Activated CD8-positive, alpha-beta T cell treated with anti-CD3 and anti-CD28 coated beads for 36 hours (primary cell): Measurements from ENCODE around the gene S100B. TPM values are rescaled to one million over a fixed set of nuclear protein-coding genes. Genes with fewer than 3 reads are reported as not detected.

ENCODE experiments used
- ATAC-seq: fragments of 200-7000 bp; cut with Tn5 transposase; one replicate; pipeline ENCODE4 v1.10.0; 2021; ENCODE audit warnings: mild to moderate bottlenecking, moderate library complexity
- CTCF ChIA-PET: fragments of 350-600 bp; sonication (Branson Sonifier 250); formaldehyde crosslinking; loops from one replicate; lab custom pipeline; 2021; ENCODE audit warnings: antibody characterized with exemption; lab: Charles Lee
- POLR2A ChIA-PET: fragments of 350-600 bp; sonication (Branson Sonifier 250); formaldehyde crosslinking; loops from one replicate; lab custom pipeline; 2021; ENCODE audit warnings: antibody characterized with exemption; lab: Charles Lee
- DNase-seq: peaks from one replicate; pipeline ENCODE4 v3.0.0-alpha.2; 2020
- H3K27ac Mint-ChIP-seq: one replicate; pipeline ENCODE4 v1.8.0; 2021; ENCODE audit warnings: mild to moderate bottlenecking, mixed read lengths
- H3K27me3 Mint-ChIP-seq: one replicate; pipeline ENCODE4 v1.8.0; 2021; ENCODE audit warnings: mixed read lengths
- H3K36me3 Mint-ChIP-seq: one replicate; pipeline ENCODE4 v1.8.0; 2021; ENCODE audit warnings: low read depth, mixed read lengths
- H3K4me1 Mint-ChIP-seq: one replicate; pipeline ENCODE4 v1.8.0; 2021; ENCODE audit warnings: low read depth, mixed read lengths
- H3K4me3 Mint-ChIP-seq: one replicate; pipeline ENCODE4 v1.8.0; 2021; ENCODE audit warnings: mild to moderate bottlenecking, moderate library complexity, mixed read lengths
- H3K9me3 Mint-ChIP-seq: one replicate; pipeline ENCODE4 v1.8.0; 2021; ENCODE audit warnings: mixed read lengths
- intact Hi-C: fragments of 100-400 bp; cut with micrococcal nuclease; formaldehyde crosslinking; loops from one replicate; pipeline ENCODE4 v1.10.0; 2022
- total RNA-seq, 2 experiments: library from RNA; stranded (reverse); gene quantifications; one replicate each; pipeline ENCODE4 v1.2.3, GENCODE V29; 2021
- TF ChIP-seq, protein P1 (sequence below): fragments of 200-600 bp; IDR thresholded peaks from one replicate; pipeline ENCODE4 v1.8.0; 2022; ENCODE audit warnings: antibody characterized with exemption, mild to moderate bottlenecking

The S100B gene
- total RNA-seq, 2 experiments from 2014 or later, result 2.7 to 3.0 TPM

DNA sequence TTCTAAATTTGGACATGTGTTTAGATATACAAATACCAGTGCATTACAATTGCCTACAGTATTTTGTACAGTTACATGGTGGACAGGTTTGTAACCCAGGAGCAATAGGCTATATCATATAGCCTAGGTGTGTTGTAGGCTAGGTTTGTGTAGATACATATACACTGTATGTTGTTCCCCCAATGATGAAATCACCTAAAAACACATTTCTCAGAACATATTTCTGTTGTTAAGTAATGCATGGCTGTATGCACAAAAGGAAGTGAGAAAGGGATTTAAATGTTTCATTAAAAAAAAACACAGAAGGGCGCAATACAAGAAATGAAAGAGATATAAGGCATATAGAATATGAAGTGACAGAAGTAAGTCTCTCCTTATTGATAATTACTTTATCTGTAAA is 32.0 kb downstream of the S100B start:
- TF ChIP-seq, protein P1, sequence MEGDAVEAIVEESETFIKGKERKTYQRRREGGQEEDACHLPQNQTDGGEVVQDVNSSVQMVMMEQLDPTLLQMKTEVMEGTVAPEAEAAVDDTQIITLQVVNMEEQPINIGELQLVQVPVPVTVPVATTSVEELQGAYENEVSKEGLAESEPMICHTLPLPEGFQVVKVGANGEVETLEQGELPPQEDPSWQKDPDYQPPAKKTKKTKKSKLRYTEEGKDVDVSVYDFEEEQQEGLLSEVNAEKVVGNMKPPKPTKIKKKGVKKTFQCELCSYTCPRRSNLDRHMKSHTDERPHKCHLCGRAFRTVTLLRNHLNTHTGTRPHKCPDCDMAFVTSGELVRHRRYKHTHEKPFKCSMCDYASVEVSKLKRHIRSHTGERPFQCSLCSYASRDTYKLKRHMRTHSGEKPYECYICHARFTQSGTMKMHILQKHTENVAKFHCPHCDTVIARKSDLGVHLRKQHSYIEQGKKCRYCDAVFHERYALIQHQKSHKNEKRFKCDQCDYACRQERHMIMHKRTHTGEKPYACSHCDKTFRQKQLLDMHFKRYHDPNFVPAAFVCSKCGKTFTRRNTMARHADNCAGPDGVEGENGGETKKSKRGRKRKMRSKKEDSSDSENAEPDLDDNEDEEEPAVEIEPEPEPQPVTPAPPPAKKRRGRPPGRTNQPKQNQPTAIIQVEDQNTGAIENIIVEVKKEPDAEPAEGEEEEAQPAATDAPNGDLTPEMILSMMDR, result no peak
- H3K36me3 Mint-ChIP-seq, result peaks cover 46% of the 10 kb centered on the region

DNA sequence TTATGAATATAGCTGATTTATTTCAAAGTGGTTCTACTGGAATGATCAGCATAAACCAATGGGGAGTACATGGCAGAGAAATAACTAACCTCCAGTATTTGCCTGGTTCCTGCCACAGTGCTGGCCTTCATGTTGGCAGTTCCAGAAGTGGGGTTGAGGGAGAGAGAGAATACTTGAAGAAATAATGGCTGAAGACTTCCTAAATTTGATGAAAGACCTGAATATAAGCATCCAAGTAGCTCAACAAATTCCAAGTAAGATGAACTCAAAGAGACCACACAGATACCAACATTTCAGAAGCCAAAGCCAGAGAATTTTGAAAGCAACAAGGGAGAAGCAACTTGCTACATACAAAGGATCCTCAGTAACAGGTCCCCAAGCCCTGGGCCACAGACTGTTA is 34.3 kb downstream of the S100B start:
- DNase-seq (no peak), ATAC-seq (no peak)
- peaks cover 14% of the 10 kb centered on the region for H3K4me1 Mint-ChIP-seq
- H3K9me3 Mint-ChIP-seq, result peaks cover 11% of the 10 kb centered on the region
- intact Hi-C loops, result no loop called here
- peaks cover 66% of the 10 kb centered on the region for H3K36me3 Mint-ChIP-seq
- TF ChIP-seq, protein P1, result no peak
- H3K27ac Mint-ChIP-seq, result no peak overlapping the region
- no peak overlapping the region for H3K4me3 Mint-ChIP-seq
- H3K27me3 Mint-ChIP-seq, result no peaks in the 10 kb centered on the region
- POLR2A ChIA-PET, result interaction anchor here (0.8 kb wide), 1 partner anchor 33 kb away, joined by 3 read pairs; no protein-coding TSS in a partner anchor
- CTCF ChIA-PET, result no interaction called here

More for the DNA sequence above, 32.0 kb downstream of the S100B start:
- peaks cover 14% of the 10 kb centered on the region for H3K4me1 Mint-ChIP-seq
- H3K27me3 Mint-ChIP-seq, result no peaks in the 10 kb centered on the region
- intact Hi-C loops, result no loop called here
- H3K9me3 Mint-ChIP-seq, result peaks cover 20% of the 10 kb centered on the region
- CTCF ChIA-PET, result no interaction called here
- no peak for DNase-seq
- ATAC-seq, result no peak
- H3K27ac Mint-ChIP-seq, result no peak overlapping the region
- POLR2A ChIA-PET, result interaction anchor here (1.3 kb wide), 1 partner anchor 14 kb away, joined by 5 read pairs; no protein-coding TSS in a partner anchor
- no peak overlapping the region for H3K4me3 Mint-ChIP-seq

DNA sequence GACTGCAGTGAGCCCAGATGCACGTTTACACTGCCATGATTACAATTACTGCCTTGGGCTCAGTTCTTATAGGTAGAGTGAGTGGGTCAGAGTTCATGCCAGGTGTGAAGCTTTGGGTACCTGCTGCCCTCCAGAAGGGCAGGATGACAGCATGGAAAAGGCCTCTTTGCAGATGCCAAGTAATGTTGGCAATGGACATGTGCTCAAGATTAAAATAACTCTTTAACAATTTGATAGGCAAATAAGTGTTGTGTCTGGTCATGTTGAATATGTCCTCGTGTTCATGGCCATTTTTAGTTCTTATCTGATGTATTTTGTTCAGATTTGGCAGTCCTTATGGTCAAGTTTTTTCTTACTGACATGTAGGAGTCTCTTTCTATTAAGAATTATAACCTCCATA is 34.8 kb downstream of the S100B start:
- ChIA-PET CTCF (no interaction called here), POLR2A (interaction anchor here (0.8 kb wide), 1 partner anchor 32 kb away, joined by 3 read pairs; no protein-coding TSS in a partner anchor)
- no peak for ATAC-seq
- Mint-ChIP-seq H3K4me1 (peaks cover 10% of the 10 kb centered on the region), H3K9me3 (peaks cover 11% of the 10 kb centered on the region), H3K36me3 (peaks cover 70% of the 10 kb centered on the region), H3K4me3 (no peak overlapping the region), H3K27ac (no peak overlapping the region), H3K27me3 (no peaks in the 10 kb centered on the region)
- intact Hi-C loops, result no loop called here
- no peak for DNase-seq
- TF ChIP-seq, protein P1, result no peak

DNA sequence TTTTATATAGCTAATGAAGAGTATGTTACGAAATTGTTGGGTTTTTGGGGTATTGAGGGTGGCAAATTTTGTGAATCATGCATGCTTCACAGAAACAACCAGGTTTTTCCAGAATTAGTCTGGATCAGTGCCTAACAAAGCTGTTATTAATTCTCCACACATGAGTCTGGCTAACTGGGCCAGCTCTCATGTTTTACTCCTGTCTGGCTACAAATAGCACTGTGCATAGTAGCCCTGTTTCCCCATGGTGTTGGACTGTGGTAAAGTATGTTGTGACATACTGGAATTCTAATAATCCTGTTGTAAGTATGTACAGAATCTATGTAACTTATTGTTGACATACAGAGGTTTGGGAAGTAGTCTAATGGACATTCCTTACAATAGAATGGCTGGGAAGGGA is 35.8 kb downstream of the S100B start:
- TF ChIP-seq, protein P1, result no peak
- H3K27ac Mint-ChIP-seq, result no peak overlapping the region
- CTCF ChIA-PET, result no interaction called here
- DNase-seq, result no peak
- peaks cover 9% of the 10 kb centered on the region for H3K4me1 Mint-ChIP-seq
- no peaks in the 10 kb centered on the region for H3K27me3 Mint-ChIP-seq
- H3K9me3 Mint-ChIP-seq, result peaks cover 11% of the 10 kb centered on the region
- intact Hi-C loops, result no loop called here
- H3K36me3 Mint-ChIP-seq, result peaks cover 70% of the 10 kb centered on the region
- ATAC-seq, result no peak
- POLR2A ChIA-PET, result no interaction called here
- H3K4me3 Mint-ChIP-seq, result no peak overlapping the region

DNA sequence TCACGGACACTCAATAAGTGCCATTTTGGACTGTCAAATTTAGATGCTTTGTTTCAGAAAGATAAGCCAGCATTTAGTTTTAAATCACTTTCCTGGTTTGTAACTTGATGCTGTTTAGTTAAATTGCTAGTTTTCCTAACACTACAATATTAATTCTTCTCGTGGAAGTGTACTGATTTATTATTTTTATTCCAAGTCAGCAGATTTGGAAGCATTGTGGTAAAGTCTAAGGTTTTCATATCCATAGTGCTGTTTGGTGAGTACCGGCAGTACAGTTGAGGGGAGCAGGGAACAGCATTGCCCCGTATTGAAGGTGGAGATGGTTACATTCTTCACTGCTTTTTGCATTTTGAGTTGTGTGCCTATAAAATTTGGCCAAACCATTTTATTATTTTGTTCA is 36.3 kb downstream of the S100B start:
- TF ChIP-seq, protein P1, result no peak
- intact Hi-C loops, result no loop called here
- no peak for DNase-seq
- Mint-ChIP-seq H3K4me3 (no peak overlapping the region), H3K27me3 (no peaks in the 10 kb centered on the region), H3K9me3 (peaks cover 8% of the 10 kb centered on the region), H3K4me1 (peaks cover 9% of the 10 kb centered on the region), H3K36me3 (peaks cover 68% of the 10 kb centered on the region), H3K27ac (no peak overlapping the region)
- POLR2A ChIA-PET, result no interaction called here
- CTCF ChIA-PET, result no interaction called here
- ATAC-seq, result no peak
